NT2/D1 (cell line): Measurements from ENCODE around the gene CHPT1.

Experiments
- SUZ12 ChIP-seq: IDR thresholded peaks from 2 replicates; pipeline ENCODE4 v1.6.1; 2011; ENCODE audit not compliant: insufficient read length, insufficient read depth; ENCODE audit errors: extremely low read depth
- YY1 ChIP-seq: IDR thresholded peaks from 2 replicates; pipeline ENCODE4 v1.6.1; 2011; ENCODE audit not compliant: insufficient read length, insufficient read depth
- ZNF274 ChIP-seq: IDR thresholded peaks from 2 replicates; pipeline ENCODE4 v1.6.1; 2011; ENCODE audit warnings: mild to moderate bottlenecking, low read depth, low read length

DNA sequence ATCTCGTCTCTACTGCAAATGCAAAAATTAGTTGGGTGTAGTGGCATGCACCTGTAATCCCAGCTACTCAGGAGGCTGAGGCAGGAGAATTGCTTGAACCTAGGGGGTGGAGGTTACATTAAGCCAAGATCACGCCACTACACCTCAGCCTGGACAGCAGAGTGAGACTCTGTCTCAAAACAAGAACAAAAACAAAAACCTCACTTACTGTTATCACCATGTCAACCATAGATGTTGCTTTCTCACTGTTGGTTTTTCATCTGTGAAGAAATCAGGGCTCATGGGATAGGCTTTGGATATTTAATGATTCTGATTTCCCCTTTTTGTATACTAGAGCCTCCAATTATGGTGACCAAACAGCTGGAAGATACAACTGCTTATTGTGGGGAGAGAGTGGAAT is 49.7 kb upstream of the CHPT1 start:
- TF ChIP-seq YY1 (no peak), ZNF274 (no peak), SUZ12 (no peak)
